T-helper 2 cell treated with Interferon-gamma antibody and Interleukin-4, amounts not matched to agents 5 μg/mL and 100 μg/mL, for 36 hours (primary cell): ENCODE results near the gene CRTC3.

Source experiments
- DNase-seq: peaks from one replicate; pipeline ENCODE4 v3.0.0; 2021; ENCODE audit warnings: low spot score
- H3K27ac Mint-ChIP-seq: one replicate; pipeline ENCODE4 v1.8.0; 2021; ENCODE audit warnings: mild to moderate bottlenecking, mixed read lengths
- H3K27me3 Mint-ChIP-seq: one replicate; pipeline ENCODE4 v1.8.0; 2021; ENCODE audit warnings: low read depth, mixed read lengths
- H3K36me3 Mint-ChIP-seq: one replicate; pipeline ENCODE4 v1.8.0; 2021; ENCODE audit warnings: low read depth, mixed read lengths
- H3K4me1 Mint-ChIP-seq: one replicate; pipeline ENCODE4 v1.8.0; 2021; ENCODE audit warnings: low read depth, mixed read lengths
- H3K4me3 Mint-ChIP-seq: one replicate; pipeline ENCODE4 v1.8.0; 2022; ENCODE audit warnings: mild to moderate bottlenecking, moderate library complexity, mixed read lengths
- H3K9me3 Mint-ChIP-seq: one replicate; pipeline ENCODE4 v1.8.0; 2021; ENCODE audit warnings: mixed read lengths

CRTC3 gene

GRCh38 chr15:90581771-90582352 lies 52.1 kb downstream of the CRTC3 start:
- Mint-ChIP-seq H3K27me3 (no peaks in the 10 kb centered on the region), H3K4me1 (peaks cover 57% of the 10 kb centered on the region), H3K4me3 (peak overlapping the region; percentile 68)

GRCh38 chr15:90582553-90582952 lies 52.8 kb downstream of the CRTC3 start:
- H3K27ac Mint-ChIP-seq: peak overlapping the region; percentile 24
- H3K36me3 Mint-ChIP-seq: peaks cover 39% of the 10 kb centered on the region
- H3K4me3 Mint-ChIP-seq: no peak overlapping the region
- no peaks in the 10 kb centered on the region for H3K27me3 Mint-ChIP-seq
- peaks cover 56% of the 10 kb centered on the region for H3K4me1 Mint-ChIP-seq
- DNase-seq: no peak
- no peaks in the 10 kb centered on the region for H3K9me3 Mint-ChIP-seq

More at GRCh38 chr15:90581771-90582352, 52.1 kb downstream of the CRTC3 start:
- Mint-ChIP-seq H3K27ac (peak overlapping the region; percentile 83), H3K9me3 (no peaks in the 10 kb centered on the region), H3K36me3 (peaks cover 39% of the 10 kb centered on the region)
- DNase-seq: no peak

- Mint-ChIP-seq H3K27me3 (no peaks in the 10 kb centered on the region), H3K9me3 (no peaks in the 10 kb centered on the region), H3K4me3 (no peak overlapping the region), H3K36me3 (peaks cover 45% of the 10 kb centered on the region), H3K27ac (peak overlapping the region; percentile 52), H3K4me1 (peaks cover 57% of the 10 kb centered on the region)
- no peak for DNase-seq
These were observed 53.9 kb downstream of the CRTC3 start for GRCh38 chr15:90583471-90584252.

- Mint-ChIP-seq H3K9me3 (no peaks in the 10 kb centered on the region), H3K4me3 (no peak overlapping the region), H3K27me3 (no peaks in the 10 kb centered on the region), H3K4me1 (peaks cover 49% of the 10 kb centered on the region), H3K36me3 (peaks cover 45% of the 10 kb centered on the region), H3K27ac (no peak overlapping the region)
- no peak for DNase-seq
These were observed 55.1 kb downstream of the CRTC3 start for GRCh38 chr15:90584841-90585240.

GRCh38 chr15:90585863-90586262 lies 56.1 kb downstream of the CRTC3 start:
- Mint-ChIP-seq H3K27me3 (no peaks in the 10 kb centered on the region), H3K27ac (no peak overlapping the region), H3K4me3 (no peak overlapping the region), H3K9me3 (no peaks in the 10 kb centered on the region), H3K36me3 (peaks cover 49% of the 10 kb centered on the region), H3K4me1 (peaks cover 50% of the 10 kb centered on the region)
- DNase-seq: no peak

GRCh38 chr15:90586948-90587347 lies 57.2 kb downstream of the CRTC3 start:
- H3K4me1 Mint-ChIP-seq: peaks cover 41% of the 10 kb centered on the region
- no peak overlapping the region for H3K27ac Mint-ChIP-seq
- no peaks in the 10 kb centered on the region for H3K9me3 Mint-ChIP-seq
- no peaks in the 10 kb centered on the region for H3K27me3 Mint-ChIP-seq
- H3K36me3 Mint-ChIP-seq: peaks cover 47% of the 10 kb centered on the region
- DNase-seq: no peak
- no peak overlapping the region for H3K4me3 Mint-ChIP-seq

- Mint-ChIP-seq H3K4me3 (no peak overlapping the region), H3K27ac (peak overlapping the region; percentile 42), H3K4me1 (peaks cover 40% of the 10 kb centered on the region), H3K36me3 (peaks cover 46% of the 10 kb centered on the region), H3K9me3 (no peaks in the 10 kb centered on the region), H3K27me3 (no peaks in the 10 kb centered on the region)
- no peak for DNase-seq
These were observed 58.7 kb downstream of the CRTC3 start for GRCh38 chr15:90588427-90588826.

- Mint-ChIP-seq H3K27me3 (no peaks in the 10 kb centered on the region), H3K27ac (no peak overlapping the region), H3K9me3 (no peaks in the 10 kb centered on the region), H3K4me1 (peaks cover 58% of the 10 kb centered on the region), H3K36me3 (peaks cover 63% of the 10 kb centered on the region), H3K4me3 (no peak overlapping the region)
- DNase-seq: no peak
These were observed 61.8 kb downstream of the CRTC3 start for GRCh38 chr15:90591524-90591923.

- no peak for DNase-seq
- Mint-ChIP-seq H3K27ac (peak overlapping the region; percentile 49), H3K27me3 (no peaks in the 10 kb centered on the region), H3K4me3 (peak overlapping the region; percentile 7), H3K9me3 (no peaks in the 10 kb centered on the region), H3K36me3 (peaks cover 64% of the 10 kb centered on the region), H3K4me1 (peaks cover 59% of the 10 kb centered on the region)
These were observed 62.6 kb downstream of the CRTC3 start for GRCh38 chr15:90592131-90592881.

- peaks cover 65% of the 10 kb centered on the region for H3K4me1 Mint-ChIP-seq
- H3K9me3 Mint-ChIP-seq: no peaks in the 10 kb centered on the region
- H3K27me3 Mint-ChIP-seq: no peaks in the 10 kb centered on the region
- peak overlapping the region; percentile 91 for H3K4me3 Mint-ChIP-seq
- peak overlapping the region; percentile 100 for H3K27ac Mint-ChIP-seq
- peaks cover 67% of the 10 kb centered on the region for H3K36me3 Mint-ChIP-seq
- no peak for DNase-seq
These were observed 63.9 kb downstream of the CRTC3 start for GRCh38 chr15:90593499-90594158.

- H3K4me1 Mint-ChIP-seq: peaks cover 71% of the 10 kb centered on the region
- H3K27ac Mint-ChIP-seq: peak overlapping the region; percentile 100
- H3K27me3 Mint-ChIP-seq: no peaks in the 10 kb centered on the region
- H3K36me3 Mint-ChIP-seq: peaks cover 64% of the 10 kb centered on the region
- peak overlapping the region; percentile 91 for H3K4me3 Mint-ChIP-seq
- DNase-seq: peak; percentile 79
- H3K9me3 Mint-ChIP-seq: no peaks in the 10 kb centered on the region
These were observed 64.6 kb downstream of the CRTC3 start for GRCh38 chr15:90594301-90594738.

- H3K36me3 Mint-ChIP-seq: peaks cover 68% of the 10 kb centered on the region
- no peak for DNase-seq
- peak overlapping the region; percentile 13 for H3K4me3 Mint-ChIP-seq
- no peaks in the 10 kb centered on the region for H3K9me3 Mint-ChIP-seq
- peak overlapping the region; percentile 96 for H3K27ac Mint-ChIP-seq
- no peaks in the 10 kb centered on the region for H3K27me3 Mint-ChIP-seq
- H3K4me1 Mint-ChIP-seq: peaks cover 80% of the 10 kb centered on the region
These were observed 66.0 kb downstream of the CRTC3 start for GRCh38 chr15:90595763-90596155.

- Mint-ChIP-seq H3K27ac (peak overlapping the region; percentile 96), H3K4me1 (peaks cover 83% of the 10 kb centered on the region), H3K4me3 (peak overlapping the region; percentile 78), H3K27me3 (no peaks in the 10 kb centered on the region), H3K36me3 (peaks cover 74% of the 10 kb centered on the region), H3K9me3 (no peaks in the 10 kb centered on the region)
- no peak for DNase-seq
These were observed 67.2 kb downstream of the CRTC3 start for GRCh38 chr15:90596943-90597342.
